GM12878 (cell line): Measurements from ENCODE around the gene FBXL16. TPM values are rescaled to one million over a fixed set of nuclear protein-coding genes. Genes with fewer than 3 reads are reported as not detected.
A peak's percentile ranks its signal among the peaks of the same experiment; 100 is the strongest.

Experiments
- CEBPZ ChIP-seq: fragments of 150-350 bp; IDR thresholded peaks from 2 replicates; pipeline ENCODE4 v1.6.1; 2016; ENCODE audit warnings: low read depth, low read length
- ESRRA ChIP-seq: IDR thresholded peaks from 2 replicates; pipeline ENCODE4 v1.6.1; 2012; ENCODE audit warnings: mild to moderate bottlenecking, low read length, improper control_type of control experiment
- ETV6 ChIP-seq, 2 experiments: fragments of 450-650 bp in 1 of 2; IDR thresholded peaks in 1 of 2; conservative IDR thresholded peaks in 1 of 2; 2 replicates each; pipeline ENCODE4 v1.6.1; 2014; ENCODE audit warnings: antibody characterized with exemption in 1 of 2, borderline replicate concordance in 1 of 2, low read depth in 1 of 2, mild to moderate bottlenecking in 1 of 2, moderate library complexity in 1 of 2
- HCFC1 ChIP-seq: fragments of 150-350 bp; IDR thresholded peaks from 2 replicates; pipeline ENCODE4 v1.6.1; 2014; ENCODE audit warnings: low read length
- IRF5 ChIP-seq: fragments of 450-650 bp; IDR thresholded peaks from 2 replicates; pipeline ENCODE4 v1.6.1; 2017; ENCODE audit warnings: borderline replicate concordance
- JUNB ChIP-seq: IDR thresholded peaks from 2 replicates; pipeline ENCODE4 v1.6.1; 2016; ENCODE audit warnings: antibody characterized with exemption, mild to moderate bottlenecking
- NRF1 ChIP-seq: conservative IDR thresholded peaks from 2 replicates; pipeline ENCODE4 v1.6.1; 2011; ENCODE audit warnings: mild to moderate bottlenecking, low read depth, low read length, improper control_type of control experiment
- SREBF1 ChIP-seq: IDR thresholded peaks from 2 replicates; pipeline ENCODE4 v1.6.1; 2012; ENCODE audit warnings: mild to moderate bottlenecking, low read length
- SUZ12 ChIP-seq: fragments of 200-600 bp; sonication (generic); IDR thresholded peaks from one replicate; pipeline ENCODE4 v1.6.1; 2018; ENCODE audit warnings: antibody characterized with exemption, mild to moderate bottlenecking; ENCODE audit not compliant: unreplicated experiment
- YBX1 ChIP-seq: fragments of 450-650 bp; IDR thresholded peaks from 2 replicates; pipeline ENCODE4 v1.6.1; 2016; ENCODE audit warnings: antibody characterized with exemption
- ZBTB4 ChIP-seq: fragments of 450-650 bp; formaldehyde crosslinking; IDR thresholded peaks from 2 replicates; pipeline ENCODE4 v1.4.0; 2022; ENCODE audit warnings: mild to moderate bottlenecking, moderate library complexity
- ZZZ3 ChIP-seq: IDR thresholded peaks from 2 replicates; pipeline ENCODE4 v1.6.1; 2011; ENCODE audit warnings: low read depth; ENCODE audit not compliant: control insufficient read depth, insufficient read length
- polyA plus RNA-seq, 11 experiments: library from polyadenylated mRNA; depleted of rRNA in 4 of 11; unstranded in 6 of 11; stranded (reverse) in 5 of 11; fragments of >200 nt; fragmentation: Nextera tagmentation in 4 of 11; fragmentation: Illumina TruSeq in 1 of 11; extraction: Ambion mirVana in 4 of 11; extraction: Trizol in 1 of 11; gene quantifications; 1 replicate in 1 of 11; 2 replicates in 10 of 11; pipeline versions ENCODE4 v1.2.1 to v1.2.3, GENCODE V29; 2011 to 2016; ENCODE audit warnings: inconsistent platforms in 2 of 11, missing spikeins in 2 of 11, low read depth in 1 of 11
- total RNA-seq, 4 experiments: library from RNA; depleted of rRNA in 3 of 4; stranded (reverse); fragments of >200 nt in 3 of 4; fragmentation: Illumina TruSeq in 1 of 4; extraction: Trizol in 1 of 4; gene quantifications; 2 replicates each; pipeline versions ENCODE4 v1.2.1 to v1.2.3, GENCODE V29; 2013 to 2021
- TF ChIP-seq, protein P1 (sequence below): IDR thresholded peaks from 2 replicates; pipeline ENCODE4 v1.6.1; 2012; ENCODE audit warnings: low read depth, low read length, improper control_type of control experiment
- TF ChIP-seq, protein P2 (sequence below): fragments of 450-650 bp; formaldehyde crosslinking; IDR thresholded peaks from 2 replicates; pipeline ENCODE4 v1.5.0; 2022; ENCODE audit warnings: mild to moderate bottlenecking, missing genetic modification characterization
- TF ChIP-seq, protein P3 (sequence below): fragments of 450-650 bp; IDR thresholded peaks from 2 replicates; pipeline ENCODE4 v1.6.1; 2017; ENCODE audit warnings: mild to moderate bottlenecking

The FBXL16 gene
- total and polyA plus RNA-seq, 10 of the 15 experiments (the other 5 are each of a cell fraction or from before 2014, with no cell fraction given) = 0.13 to 1.4 (median 0.24) TPM

DNA sequence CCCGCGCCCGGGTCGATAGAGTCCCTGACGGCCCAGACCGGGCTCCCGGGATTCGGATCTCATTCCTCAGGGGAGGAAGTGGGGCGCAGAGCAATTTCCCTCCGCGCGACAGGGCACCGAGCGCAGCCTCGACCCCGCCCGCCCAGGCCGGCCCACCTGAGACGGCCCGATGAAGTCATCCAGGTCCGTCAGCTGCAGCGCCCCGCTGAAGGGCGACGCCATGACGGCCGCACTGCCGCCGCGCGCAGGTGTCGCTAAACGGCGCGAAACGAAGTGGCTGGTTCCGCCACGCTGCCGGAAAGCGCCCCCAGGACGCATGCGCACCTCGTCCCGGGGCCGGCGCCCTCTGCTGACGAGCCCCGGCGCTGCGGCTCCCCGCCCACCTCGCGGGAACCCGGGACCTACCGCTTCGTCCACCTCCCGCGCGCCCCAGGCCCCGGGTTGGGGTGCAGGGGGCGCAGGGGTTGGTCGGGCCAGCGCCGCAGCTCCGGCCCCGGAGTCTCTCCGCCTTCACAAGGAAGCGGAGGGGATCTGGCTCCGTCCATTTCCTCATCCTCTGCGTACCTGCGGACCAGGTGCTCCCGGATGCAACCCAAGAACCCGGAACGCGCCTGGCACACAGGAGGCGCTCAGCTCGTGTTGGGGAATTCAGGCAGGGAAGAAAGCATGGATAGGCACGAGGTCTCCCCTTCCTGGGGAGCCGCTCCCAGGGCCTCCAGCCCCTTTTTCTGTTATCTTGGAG lies 35.3 kb upstream of the FBXL16 start, which contains the start of gene CIAO3 (continued):
- TF ChIP-seq SREBF1 (0 out of 2 replicates have a peak, but pooled peaks have one; percentile 4), ESRRA (0 out of 2 replicates have a peak, but pooled peaks have one; percentile 72), JUNB (no peak), ZBTB4 (CRISPR knock-in tag) (no peak), IRF5 (no peak), YBX1 (no peak), SUZ12 (no peak), ETV6 (conservative IDR thresholded peaks at IDR 0.05 in 1 of 2, IDR thresholded peaks at IDR 0.05 in 1 of 2; ENCODE audit: borderline replicate concordance in 1 of 2, low read depth in 1 of 2) (no peak), NRF1 (peak; percentile 82), CEBPZ (no peak), ZZZ3 (no peak), HCFC1 (peak; percentile 97)
- TF ChIP-seq, protein P1, sequence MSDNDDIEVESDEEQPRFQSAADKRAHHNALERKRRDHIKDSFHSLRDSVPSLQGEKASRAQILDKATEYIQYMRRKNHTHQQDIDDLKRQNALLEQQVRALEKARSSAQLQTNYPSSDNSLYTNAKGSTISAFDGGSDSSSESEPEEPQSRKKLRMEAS = peak; percentile 75
- TF ChIP-seq, protein P2, sequence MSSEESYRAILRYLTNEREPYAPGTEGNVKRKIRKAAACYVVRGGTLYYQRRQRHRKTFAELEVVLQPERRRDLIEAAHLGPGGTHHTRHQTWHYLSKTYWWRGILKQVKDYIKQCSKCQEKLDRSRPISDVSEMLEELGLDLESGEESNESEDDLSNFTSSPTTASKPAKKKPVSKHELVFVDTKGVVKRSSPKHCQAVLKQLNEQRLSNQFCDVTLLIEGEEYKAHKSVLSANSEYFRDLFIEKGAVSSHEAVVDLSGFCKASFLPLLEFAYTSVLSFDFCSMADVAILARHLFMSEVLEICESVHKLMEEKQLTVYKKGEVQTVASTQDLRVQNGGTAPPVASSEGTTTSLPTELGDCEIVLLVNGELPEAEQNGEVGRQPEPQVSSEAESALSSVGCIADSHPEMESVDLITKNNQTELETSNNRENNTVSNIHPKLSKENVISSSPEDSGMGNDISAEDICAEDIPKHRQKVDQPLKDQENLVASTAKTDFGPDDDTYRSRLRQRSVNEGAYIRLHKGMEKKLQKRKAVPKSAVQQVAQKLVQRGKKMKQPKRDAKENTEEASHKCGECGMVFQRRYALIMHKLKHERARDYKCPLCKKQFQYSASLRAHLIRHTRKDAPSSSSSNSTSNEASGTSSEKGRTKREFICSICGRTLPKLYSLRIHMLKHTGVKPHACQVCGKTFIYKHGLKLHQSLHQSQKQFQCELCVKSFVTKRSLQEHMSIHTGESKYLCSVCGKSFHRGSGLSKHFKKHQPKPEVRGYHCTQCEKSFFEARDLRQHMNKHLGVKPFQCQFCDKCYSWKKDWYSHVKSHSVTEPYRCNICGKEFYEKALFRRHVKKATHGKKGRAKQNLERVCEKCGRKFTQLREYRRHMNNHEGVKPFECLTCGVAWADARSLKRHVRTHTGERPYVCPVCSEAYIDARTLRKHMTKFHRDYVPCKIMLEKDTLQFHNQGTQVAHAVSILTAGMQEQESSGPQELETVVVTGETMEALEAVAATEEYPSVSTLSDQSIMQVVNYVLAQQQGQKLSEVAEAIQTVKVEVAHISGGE (CRISPR knock-in tag) = no peak
- TF ChIP-seq, protein P3, sequence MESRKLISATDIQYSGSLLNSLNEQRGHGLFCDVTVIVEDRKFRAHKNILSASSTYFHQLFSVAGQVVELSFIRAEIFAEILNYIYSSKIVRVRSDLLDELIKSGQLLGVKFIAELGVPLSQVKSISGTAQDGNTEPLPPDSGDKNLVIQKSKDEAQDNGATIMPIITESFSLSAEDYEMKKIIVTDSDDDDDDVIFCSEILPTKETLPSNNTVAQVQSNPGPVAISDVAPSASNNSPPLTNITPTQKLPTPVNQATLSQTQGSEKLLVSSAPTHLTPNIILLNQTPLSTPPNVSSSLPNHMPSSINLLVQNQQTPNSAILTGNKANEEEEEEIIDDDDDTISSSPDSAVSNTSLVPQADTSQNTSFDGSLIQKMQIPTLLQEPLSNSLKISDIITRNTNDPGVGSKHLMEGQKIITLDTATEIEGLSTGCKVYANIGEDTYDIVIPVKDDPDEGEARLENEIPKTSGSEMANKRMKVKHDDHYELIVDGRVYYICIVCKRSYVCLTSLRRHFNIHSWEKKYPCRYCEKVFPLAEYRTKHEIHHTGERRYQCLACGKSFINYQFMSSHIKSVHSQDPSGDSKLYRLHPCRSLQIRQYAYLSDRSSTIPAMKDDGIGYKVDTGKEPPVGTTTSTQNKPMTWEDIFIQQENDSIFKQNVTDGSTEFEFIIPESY = no peak
